T-helper 1 cell treated with Interleukin-12 subunit alpha and Interleukin-12 subunit beta and Interleukin-4 antibody, amounts not matched to agents 30 ng/mL and 1 ng/mL, for 36 hours (primary cell): ENCODE results near the gene XPR1. TPM values are rescaled to one million over a fixed set of nuclear protein-coding genes. Genes with fewer than 3 reads are reported as not detected.

ENCODE experiments used
- intact Hi-C: fragments of 100-400 bp; cut with micrococcal nuclease; formaldehyde crosslinking; loops from one replicate; pipeline ENCODE4 v1.15.1; 2024
- total RNA-seq: library from RNA; stranded (reverse); gene quantifications from 2 replicates; pipeline ENCODE4 v1.2.3, GENCODE V29; 2022

XPR1 gene
- total RNA-seq, 1 donor from 2014 or later, result 24.2 TPM

DNA sequence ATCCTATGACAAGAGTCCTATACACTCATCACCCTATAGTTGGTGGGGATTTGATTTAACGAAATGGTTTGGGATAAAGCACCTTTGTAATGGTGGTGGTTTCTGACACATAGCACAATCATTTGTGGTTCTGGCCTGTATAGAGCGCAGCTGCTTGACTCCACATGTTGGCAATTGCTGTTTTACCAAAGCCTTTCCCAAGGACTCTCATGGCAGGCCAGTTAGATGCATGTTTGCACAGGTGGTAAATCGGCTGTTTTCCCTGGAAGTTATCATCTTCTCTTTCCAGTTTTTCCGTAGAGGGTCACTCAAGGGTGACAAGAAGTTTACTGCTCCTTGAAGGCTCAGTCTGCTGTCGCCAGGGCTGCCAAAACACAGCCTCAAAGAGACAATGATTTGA lies 17.1 kb upstream of the XPR1 start:
- intact Hi-C loops, result no loop called here

GRCh38 chr1:180615493-180616290 lies 16.1 kb upstream of the XPR1 start:
- intact Hi-C loops, result no loop called here

DNA sequence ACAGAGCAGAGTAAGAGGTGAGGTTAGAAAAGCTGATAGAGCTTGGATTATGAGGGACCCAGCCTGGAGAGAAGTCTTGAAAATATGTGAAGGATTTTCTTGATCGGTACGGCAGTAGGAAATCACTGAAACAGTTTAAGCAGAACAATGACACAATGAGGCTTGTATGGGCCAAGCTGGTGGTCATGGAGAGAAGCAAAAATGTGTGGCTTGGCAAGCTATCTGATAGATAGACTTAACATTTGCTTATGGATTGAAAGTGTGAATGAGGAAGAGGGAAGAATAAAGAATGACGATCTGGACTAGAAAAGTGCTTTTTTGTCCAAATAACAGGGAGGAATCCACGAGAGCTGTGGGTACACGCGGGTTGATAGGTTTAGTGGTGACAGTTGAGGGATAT lies 15.4 kb upstream of the XPR1 start:
- intact Hi-C loops, result no loop called here

- intact Hi-C loops, result no loop called here
Observed at GRCh38 chr1:180617774-180618395, 13.9 kb upstream of the XPR1 start.

- intact Hi-C loops, result no loop called here
Observed at GRCh38 chr1:180620581-180620980, 11.2 kb upstream of the XPR1 start.

- intact Hi-C loops, result no loop called here
Observed at GRCh38 chr1:180622658-180623508, 8.9 kb upstream of the XPR1 start.

DNA sequence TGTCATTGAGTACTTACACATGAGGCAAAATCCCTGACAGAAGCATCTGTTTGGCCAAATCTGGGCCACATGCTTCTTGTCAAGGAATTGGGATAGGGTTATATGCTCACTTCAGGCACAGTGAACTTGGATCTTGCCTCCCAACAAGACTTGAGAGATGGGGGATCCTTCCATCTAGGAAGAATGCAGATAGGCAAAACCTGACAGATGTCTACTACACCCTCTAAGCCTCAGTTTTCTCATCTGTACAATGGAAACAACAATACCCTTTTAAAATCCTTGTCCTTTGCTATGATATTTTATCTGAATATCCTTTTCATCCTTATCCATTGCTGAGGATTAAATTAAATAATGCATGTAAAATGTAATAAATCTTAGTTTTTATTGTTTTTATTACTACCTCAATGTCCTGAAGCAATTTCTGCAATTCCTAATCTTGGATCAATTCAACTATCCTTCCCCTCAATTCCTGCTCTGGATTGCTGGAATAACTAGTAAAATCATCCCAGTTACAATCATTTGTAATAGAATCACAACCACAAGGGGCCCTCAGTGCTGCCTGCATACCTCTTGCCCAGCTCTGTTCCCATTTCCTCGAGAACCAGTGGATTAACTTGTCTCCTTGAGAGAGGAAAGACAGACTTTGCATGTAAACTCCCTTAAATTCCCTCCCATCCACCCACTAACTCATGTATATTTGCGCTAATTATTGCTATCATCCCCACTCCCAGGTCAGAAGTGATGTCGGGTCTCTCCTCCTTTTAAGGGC lies 8.1 kb upstream of the XPR1 start:
- intact Hi-C loops, result no loop called here

DNA sequence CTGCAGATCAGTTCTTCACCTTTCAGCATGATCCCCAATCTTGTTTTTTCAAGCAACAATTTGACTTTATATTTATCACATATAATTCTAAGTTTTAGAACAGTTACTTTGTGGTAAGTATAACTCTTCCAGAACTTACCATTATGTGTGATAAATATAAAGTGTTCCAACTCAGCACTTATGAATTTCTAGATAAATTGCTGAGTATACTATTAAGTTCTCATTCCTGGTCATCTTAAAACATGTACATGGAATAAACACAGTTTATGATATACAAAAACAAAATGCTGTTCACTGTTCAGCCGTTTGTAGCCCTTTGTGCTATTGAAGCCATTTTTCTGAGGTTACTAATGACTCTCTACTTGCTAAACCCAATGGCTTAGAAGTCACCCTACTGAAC lies 5.1 kb upstream of the XPR1 start:
- intact Hi-C loops, result no loop called here

- intact Hi-C loops, result no loop called here
Observed at GRCh38 chr1:180627411-180627810, 4.4 kb upstream of the XPR1 start.

DNA sequence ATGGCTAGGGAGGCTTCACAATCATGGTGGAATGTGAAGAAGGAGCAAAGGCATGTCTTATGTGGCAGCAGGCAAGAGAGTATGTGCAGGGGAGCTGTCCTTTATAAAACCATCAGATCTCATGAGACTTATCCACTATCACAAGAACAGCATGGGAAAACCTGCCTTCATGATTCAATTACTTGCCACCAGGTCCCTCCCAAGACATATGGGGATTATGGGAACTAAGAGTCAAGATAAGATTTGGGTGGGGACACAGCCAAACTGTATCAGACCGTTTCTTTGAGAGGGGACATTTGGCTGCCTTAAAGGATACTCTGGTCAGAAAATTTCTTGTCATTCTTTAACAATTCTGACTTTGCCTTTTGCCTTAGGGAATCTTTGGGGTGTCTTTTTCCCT lies 3.2 kb upstream of the XPR1 start:
- intact Hi-C loops, result no loop called here

DNA sequence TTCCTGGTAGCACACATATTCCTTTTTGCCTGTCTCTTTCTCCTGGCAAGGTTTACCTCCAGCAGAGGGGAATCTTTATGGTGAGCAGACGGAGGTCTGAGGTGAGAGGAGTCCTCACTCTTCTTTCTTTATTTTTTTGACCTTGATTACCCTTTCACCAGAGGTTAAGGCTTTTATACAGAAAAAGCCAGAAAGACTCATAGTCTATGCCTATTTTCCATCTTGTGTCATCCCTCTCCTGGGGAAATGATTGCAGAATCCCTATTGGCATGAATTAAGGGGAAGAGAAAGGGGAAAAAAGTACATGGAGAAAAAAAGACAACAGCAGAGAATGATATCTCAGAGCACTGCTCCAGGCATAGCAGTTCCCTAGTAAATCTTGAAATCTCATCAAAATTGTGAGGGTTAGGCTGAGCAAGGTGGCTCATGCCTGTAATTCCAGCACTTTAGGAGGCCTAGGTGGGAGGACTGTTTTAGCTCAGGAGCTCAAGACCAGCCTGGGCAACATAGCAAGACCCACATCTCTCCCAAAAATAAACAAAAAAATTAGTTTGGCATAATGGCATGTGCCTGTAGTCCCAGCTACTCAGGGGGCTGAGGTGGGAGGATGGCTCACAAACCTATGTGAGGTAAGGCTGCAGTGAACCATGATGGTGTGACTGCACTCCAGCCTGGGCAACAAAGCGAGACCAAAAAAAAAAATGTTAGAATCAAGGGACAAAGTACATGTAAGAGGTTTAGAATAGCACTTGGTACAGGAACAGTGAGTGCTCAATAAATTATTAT lies 1.2 kb upstream of the XPR1 start:
- intact Hi-C loops, result loop anchor here (1.0 to 5.0 kb wide), 13 partner anchors 127 to 1972 kb away; partner anchors contain the start of genes AXDND1, QSOX1, RALGPS2 and RGS16

- intact Hi-C loops, result loop anchor here (1.0 to 5.0 kb wide), 13 partner anchors 128 to 1971 kb away; partner anchors contain the start of genes AXDND1, QSOX1, RALGPS2 and RGS16
Observed at GRCh38 chr1:180631194-180631765, 542 bp upstream of the XPR1 start.

GRCh38 chr1:180632326-180633056 lies 669 bp downstream of the XPR1 start:
- intact Hi-C loops, result loop anchor here (1.0 to 5.0 kb wide), 13 partner anchors 47 to 1970 kb away; partner anchors contain the start of genes AXDND1, CEP350, RALGPS2 and RGS16

DNA sequence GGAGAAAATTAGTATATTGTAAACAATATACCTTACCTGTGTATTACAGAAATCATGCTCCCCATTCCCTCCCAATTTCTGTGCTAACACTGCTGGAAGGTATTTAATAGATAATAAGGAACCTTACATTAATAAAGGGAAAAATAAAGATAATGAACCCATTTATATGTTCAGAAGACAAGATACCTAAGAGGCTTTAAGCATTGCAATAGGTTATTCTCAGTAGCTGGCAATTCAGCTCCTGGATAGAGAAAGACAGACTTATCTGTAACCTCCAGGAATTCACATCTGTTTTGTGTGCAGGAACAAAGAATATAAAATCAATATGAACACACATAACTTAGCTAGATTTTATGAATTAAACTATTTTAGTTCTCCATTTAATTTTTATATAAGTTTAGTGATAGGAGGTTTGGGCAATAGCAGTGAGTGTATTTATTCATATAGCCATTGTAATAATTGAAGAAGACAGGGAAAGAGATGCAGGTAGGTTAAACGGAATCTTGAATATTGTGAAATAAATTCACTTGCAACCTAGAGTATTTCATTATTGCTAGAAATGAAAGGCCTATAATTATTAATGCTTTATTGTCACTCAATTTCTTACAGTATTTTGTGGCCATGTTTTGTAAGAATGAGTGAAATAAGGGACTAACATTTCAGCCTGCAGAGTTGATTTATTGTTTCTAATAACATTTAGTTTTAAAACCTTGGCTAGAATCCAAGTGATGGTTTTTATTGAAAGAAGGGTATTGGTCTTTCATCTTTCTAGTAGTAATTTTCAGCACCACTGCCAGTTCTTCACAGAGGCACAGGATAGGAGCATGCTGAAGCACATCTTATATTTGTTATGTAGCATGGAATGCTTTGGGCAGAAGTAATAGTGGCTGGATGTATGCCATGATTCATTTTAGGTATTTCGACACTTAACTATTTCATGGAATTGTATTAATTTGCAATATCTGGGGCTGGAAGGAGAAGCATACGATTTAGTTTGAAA lies 1.5 kb downstream of the XPR1 start:
- intact Hi-C loops, result loop anchor here (2.0 to 5.0 kb wide), 10 partner anchors 117 to 1969 kb away; partner anchors contain the start of genes AXDND1, RALGPS2 and RGS16

- intact Hi-C loops, result no loop called here
Observed at GRCh38 chr1:180636138-180636537, 4.3 kb downstream of the XPR1 start.

DNA sequence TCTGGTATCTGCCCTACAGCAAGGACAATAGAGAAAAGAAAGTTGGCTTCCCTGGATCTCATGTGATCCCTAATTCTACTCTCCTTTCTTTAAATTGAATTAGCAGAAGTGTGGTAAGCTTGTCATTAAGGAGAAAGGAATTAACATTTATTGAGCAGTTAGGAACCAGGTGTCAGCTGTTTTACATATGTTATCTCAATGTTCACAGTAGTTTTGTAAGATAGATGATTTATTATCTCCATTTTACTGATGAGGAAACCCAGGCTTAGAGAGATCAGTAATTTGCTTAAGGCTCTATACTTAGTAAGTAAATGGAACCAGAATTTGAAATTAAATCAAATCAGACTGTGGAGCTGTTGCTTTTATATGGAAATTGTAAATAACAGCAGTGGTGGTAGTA lies 8.0 kb downstream of the XPR1 start:
- intact Hi-C loops, result no loop called here

GRCh38 chr1:180640531-180640949 lies 8.7 kb downstream of the XPR1 start:
- intact Hi-C loops, result no loop called here

DNA sequence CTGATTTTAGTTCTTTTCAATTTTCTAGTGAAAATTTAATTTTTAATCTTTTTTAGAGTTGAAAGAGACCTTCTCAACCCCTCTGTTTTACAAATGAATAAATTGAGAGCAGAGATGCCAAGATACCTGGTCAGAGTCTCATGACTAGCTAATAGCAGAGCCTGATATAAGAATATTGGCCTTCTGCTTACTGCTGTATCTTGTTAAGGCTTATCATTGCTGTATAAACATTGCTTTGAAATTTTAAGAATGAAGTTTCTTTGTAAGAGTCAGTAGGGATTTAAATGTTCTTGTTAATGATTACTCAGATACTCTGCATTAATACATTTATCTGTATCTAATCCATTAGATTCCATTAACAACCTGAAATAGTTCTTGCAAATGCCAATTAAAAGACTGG lies 9.8 kb downstream of the XPR1 start:
- intact Hi-C loops, result no loop called here
